COLO668 (cell line): ENCODE results near the gene TMPRSS7.

Experiments used
- DNase-seq: peaks from one replicate; lab custom pipeline; 2025; ENCODE audit not compliant: unreplicated experiment; lab: John Stamatoyannopoulos, UW

TMPRSS7 gene

DNA sequence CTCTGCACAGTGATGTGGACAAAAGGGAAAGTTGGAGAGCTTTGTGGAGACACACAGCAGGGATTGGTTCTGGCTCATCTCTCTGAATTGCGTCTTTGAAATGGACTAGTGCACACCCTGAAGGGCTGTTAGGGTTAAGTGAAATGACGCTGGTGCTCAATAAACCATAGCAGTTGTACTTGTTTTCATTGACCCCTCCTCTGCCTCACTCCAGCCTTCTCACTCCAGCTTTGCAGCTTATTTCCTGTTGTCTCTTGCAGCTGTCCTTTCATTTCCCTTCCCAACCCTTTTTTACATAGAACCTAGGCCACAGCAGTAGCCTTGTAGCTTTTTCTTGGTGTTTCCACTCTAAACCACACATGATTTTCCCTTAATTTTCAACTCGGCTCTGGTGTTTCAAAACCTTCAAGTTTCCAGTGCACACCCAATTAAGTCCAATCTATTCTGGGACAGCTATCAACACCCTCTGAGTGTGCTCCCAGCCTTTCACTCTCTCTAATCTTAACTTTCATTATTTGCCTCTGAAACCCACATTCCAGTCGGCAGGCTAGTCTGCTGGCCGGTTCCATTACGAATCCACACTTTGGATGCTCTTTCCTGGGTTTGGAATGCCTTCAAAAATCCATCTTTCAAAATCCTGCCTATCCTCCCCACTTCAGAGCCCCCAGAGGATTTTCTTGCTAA, 58.1 kb downstream of the TMPRSS7 start:
- peak; percentile 16 for DNase-seq

DNA sequence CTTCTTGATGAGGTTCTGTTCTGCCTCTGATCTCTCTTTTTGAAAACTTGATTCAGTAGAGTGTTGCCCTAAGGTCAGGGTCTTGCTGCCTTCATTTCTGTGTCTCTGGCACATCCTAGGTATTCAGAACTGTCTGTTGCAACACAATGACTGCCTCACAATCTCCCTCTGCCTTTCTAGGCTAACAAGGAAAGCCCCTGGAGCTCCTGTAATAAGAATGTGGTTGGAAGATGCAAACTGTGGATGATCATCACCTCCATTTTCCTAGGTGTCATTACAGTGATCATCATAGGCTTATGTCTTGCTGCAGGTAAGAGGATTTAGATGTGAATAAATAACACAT, 58.6 kb downstream of the TMPRSS7 start:
- DNase-seq, result no peak

DNA sequence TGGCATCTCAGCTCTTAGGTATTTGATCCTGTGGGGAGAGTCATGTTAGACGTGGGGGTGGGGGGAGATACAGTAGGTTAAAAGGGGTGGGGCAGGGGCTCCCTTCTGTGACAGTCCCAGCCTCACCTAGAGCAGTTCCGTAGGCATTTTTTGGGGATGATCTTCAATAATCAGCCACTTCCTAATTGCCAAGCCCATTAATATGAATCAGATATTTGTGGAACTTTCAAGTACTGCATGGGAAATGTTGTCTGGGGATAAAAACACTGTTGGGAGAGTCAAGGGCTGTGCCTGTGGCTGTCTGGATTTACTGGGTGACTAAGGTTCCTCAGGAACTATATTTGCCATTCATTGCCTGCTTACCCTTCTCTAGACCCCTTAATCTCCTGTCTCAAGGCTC, 61.2 kb downstream of the TMPRSS7 start:
- DNase-seq, result no peak

- DNase-seq, result no peak
These were observed 61.6 kb downstream of the TMPRSS7 start for GRCh38 chr3:112096176-112096575.

GRCh38 chr3:112097378-112097777, 62.8 kb downstream of the TMPRSS7 start:
- peak; percentile 51 for DNase-seq

DNA sequence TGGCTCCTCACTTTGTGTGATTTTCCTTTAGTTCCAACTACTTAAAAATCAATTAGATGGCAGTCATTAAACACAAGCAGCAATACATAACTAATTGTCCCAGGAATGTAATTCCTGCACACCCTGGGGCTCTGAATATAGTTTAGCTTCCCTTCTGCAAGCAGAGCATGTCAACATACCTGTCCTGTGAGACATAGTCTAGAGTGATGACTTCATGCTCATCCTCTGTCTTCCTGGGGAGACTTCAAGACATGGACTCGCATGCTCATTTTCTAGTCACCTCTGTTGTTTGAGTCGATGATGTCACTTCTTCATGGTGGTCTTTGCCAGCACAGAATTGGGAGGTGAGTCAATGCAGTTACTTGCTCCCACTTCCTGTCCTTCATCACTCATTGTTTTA, 67.4 kb downstream of the TMPRSS7 start:
- no peak for DNase-seq

DNA sequence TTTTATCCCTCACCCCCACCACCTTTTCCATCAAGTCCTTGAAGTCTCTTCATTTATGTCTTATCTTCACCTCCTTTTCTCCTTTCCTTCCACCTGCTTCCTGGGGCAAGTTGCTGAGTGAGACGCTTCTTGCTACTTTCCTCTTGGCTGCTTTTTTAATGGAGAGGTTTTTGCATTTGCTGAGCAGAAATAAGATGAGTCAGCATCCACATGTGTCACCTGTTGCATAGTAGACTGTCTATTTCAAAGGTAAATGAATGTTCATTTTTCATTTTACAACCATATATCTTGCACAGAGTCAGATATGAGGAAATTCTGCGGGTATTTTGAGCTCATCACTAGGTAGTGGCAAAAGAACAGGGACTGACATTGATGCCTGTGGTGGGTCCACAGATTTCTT, 70.2 kb downstream of the TMPRSS7 start:
- DNase-seq, result no peak

- no peak for DNase-seq
These were observed 74.8 kb downstream of the TMPRSS7 start for GRCh38 chr3:112109322-112109721.

DNA sequence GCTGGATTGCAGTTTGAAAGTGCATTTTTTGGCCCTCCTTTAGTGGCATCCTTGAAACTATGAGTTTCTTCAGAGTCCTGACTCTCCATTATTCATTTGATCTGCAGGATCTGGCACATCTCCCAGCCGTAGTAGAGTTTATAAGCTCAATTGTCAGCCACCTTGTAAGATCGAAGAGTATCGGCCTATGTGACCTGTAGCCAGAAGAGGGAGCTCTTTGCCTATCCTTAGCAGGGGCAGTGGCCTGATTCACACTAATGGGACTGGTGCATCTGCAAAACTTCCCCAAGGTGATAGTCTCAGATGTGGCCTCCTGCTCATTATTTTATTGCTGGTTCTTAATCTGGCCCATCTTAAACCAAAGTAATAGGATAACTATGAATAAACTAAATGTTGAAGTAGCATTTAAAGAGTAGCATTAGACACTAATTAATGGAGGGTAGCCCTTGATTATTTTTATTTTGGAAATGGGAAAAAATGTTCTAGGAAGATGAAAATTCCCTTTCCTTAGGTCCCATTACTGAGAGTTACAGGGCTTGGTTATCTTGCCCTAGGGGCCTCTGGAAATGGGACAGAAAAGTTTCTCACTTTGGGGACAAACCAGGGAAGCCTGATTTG, 77.4 kb downstream of the TMPRSS7 start:
- DNase-seq, result peak; percentile 20

DNA sequence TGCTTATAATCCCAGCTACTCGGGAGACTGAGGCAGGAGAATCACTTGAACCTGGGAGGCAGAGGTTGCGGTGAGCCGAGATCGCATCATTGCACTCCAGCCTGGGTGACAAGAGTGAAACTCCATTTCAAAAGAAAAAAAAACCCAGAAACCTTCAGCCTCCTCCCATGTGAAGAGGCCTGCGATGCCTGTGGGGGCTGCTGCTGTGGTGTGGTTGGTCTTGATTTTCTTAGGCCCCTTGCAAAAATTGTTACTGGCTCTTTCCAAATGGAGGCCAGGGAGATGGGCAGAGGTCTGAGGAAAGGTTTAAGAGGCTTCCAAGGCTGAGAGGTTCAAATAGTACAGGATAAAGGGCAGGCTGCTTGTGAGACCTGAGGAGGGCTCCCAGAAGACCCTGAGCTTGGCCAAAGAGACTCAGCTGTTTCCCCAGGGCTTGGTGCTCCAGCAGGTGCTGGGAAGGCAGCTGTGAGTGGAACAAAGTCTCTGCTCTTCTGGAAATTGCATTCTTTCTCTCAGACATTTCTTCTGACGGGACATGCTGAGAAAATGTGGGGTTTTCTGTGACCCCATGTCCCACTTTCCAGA, 80.1 kb downstream of the TMPRSS7 start:
- DNase-seq, result no peak

DNA sequence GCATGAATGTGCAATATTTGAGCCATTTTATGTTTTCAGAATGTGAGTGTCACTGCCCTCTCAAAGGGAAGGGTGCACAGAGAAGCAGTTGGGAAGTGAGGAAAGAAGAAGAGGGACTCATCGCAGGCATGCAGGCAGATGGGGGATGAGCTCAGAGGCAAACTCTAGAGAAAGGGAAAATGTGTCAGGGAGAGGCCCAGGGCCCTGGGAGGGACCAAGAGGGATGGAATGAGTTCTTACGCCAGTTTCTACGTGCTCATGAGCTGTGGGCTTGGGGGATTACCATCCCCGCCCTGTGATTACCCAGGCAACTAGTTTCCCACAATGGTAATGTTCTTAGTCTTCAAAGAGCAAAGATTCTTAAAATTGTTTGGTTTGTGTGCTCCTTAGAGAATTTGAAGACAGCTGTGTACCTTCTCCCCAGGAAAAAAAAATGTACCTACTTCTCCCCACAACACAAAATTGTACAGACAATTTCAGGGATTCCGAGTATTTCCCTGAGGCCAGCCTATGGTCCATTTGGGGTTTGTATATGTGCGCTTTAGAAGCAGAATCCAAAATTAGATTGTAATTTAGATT, 80.7 kb downstream of the TMPRSS7 start:
- no peak for DNase-seq

DNA sequence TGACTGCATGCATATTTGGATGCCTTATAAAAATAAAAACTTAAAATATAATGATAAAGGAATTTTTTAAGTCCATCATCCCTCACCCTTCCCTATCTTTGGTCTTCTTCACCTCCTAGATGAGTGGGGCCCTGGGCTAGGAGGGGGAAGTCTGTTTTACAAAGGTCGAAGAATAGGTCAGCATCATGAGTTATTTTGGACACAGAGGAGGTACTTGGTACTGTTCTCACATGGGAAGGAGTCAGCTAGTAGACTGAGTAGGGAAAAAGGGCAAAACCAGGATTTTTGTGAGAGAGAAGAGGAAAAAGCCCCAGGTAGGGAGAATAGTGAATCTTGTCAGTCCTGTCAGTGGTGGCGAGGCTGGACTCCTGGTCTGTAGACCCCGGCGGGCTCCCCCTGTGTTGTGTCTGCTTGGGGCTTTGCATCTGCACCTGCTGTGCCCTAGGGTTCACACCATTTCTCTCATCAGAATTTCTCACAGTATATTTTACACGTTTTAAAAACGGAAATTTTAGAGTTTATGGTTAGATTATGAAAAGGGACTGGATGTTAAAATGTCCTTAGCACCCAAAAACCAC, 81.4 kb downstream of the TMPRSS7 start:
- DNase-seq, result no peak

DNA sequence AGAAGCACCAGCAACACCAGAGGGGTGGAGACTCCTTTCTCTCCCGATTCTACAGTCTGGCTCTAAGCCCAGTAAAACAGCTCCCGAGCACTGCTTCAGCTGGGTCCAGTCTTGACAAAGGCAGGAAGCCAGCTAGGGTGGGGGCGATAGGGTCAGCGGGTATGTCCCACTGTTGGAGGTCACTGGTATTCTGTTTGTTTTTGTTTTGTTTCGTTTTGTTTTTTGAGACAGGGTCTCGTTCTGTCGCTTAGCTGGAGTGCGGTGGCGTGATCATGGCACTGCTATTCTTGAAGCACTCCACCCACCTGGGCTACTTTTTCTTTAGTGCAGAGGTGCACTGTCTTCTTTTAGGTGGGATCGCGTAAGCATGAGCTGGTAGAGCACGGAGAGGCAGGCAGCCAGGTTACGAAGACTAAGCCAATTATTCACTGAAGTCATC, 82.2 kb downstream of the TMPRSS7 start:
- no peak for DNase-seq

DNA sequence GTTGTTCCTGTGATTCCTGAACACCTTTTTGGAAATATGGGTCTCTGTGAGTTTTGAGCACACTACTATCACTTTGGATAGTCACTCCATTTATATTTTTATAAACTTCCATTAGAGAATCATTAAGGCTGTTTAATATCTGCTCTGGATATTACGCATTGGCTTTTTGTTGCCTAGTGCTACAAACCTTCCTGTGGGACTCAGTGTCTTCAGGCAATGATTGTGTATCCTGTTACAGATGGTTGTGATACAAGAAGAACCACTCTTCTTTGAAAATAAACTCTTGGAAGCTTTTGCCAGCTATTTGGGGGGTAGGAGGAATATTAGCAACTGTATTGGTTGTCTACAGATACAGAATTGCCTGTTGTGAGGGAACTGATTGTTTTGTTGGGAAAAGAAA, 82.9 kb downstream of the TMPRSS7 start:
- no peak for DNase-seq

DNA sequence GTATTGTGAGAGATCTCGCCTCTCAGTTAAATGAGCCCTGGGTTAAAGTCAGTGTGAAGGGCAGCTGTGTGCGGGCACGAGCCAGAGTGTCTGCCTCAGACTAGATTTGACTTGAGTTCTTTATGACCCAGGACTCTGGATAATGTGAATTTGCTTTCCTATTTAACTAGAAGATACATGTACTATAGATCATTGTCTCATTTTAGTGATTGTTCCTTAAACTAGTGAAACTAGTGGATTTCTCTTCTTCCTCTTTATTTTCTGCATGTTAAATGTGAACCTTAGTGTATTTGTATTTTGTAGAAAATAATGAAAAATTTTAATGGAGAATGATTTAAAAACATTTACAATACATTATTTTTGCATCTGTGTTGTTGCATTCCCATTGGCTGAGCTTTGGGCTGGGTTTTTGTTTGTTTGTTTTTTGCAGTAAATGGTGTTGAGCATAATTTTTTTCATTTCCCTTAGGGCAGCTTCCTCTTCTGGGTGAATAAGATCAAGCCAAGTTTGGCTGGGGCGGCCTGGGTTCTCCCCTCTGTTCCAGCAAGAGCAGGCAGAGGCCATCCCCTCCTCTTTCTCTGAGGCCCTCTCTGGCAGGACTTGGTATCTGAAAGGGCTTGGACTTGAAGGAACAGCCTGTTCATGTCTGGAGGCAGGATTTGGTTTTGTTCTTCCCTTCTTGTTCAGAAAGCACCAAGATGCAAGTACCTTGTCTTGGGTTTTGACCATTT, 83.5 kb downstream of the TMPRSS7 start:
- no peak for DNase-seq

DNA sequence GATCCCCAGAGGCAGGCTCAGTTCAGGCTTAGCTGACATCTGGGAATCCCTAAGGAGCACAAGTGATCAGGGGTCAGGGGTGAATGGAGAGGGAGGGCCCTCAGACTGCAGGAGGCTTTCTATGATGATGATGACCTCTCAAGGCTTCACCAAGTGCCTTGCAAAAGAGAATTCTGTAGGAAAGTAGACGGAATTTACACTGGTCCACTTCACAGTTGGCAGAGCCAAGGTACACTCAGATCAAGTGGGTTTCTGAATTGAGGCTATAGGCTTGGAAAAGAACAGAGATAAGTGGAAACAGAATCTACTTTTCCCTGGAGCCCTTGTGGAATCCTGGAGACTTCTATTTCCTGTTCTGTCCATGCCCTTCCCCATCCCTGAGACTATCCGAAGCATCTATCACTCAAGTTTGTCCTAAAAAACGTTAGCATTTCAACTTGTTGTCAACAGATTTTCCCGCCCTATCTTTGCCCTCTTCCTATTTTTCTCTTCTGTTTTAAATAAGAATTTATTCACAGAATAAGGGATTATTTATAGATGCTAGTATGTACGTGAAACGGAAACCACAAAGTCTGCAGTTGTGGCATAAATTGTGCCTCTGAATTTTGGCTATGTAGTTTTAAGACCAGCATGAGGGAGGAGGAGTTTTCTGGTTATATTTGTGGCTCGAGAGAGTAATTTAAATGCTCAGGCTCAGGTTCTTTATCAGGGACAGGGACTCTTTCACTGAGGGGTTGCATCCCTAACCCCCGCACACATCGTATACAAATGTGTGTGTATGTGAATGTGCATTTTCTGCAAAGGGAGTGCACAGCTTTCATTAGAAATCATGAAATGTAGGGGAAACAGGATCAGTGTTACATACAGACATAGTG, 85.7 kb downstream of the TMPRSS7 start:
- no peak for DNase-seq

DNA sequence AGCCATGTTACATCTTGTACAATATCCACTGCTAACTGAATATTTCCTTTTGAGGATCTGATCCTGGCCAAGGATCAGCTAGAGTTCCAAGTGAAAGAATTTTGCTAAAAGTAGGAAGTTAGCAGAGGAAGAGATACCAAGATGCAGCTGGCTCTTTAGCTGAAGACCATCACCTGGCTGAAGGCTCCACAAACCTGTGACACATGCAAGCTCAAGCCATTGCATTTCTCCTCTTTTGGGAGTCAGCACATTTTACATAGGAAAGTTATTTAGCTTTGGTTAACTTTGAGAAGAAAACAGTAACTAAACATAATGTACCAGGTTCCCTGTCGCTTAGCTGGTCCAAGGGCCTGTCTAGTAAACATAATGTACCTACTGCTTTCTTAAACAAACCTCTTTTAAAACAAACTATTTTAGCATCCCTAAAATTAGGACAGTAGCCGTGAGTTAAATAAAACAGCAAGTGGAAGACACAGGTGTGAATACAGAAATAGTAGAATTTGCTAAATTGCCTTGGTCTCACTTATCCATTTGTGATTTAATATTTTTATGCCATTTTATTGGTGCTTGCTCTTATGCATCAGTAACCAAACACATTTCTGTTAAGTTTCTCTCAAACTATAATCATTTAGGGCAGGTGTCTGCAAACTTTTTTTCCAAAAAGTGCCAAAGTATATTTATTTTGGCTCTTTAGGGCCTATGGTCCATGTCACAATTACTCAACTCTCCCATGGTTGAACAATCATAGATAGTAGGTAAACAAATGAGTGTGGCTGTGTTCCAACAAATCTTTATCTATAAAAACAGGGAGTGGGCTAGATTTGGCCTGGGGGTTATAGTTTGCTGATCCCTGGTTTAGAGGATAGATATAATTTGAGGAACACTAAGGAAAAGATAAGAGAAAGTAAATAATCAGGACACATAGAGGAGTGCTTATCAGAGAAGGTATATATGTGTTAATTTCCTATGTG, 87.3 kb downstream of the TMPRSS7 start:
- no peak for DNase-seq

- DNase-seq, result no peak
These were observed 88.3 kb downstream of the TMPRSS7 start for GRCh38 chr3:112122870-112123269.

- DNase-seq, result no peak
These were observed 89.0 kb downstream of the TMPRSS7 start for GRCh38 chr3:112123548-112123947.
